Measurements from ENCODE around the gene SMAD2. TPM values are rescaled to one million over a fixed set of nuclear protein-coding genes. Genes with fewer than 3 reads are reported as not detected.

Gene SMAD2
- total and polyA plus RNA-seq, 9 of the 15 experiments (the other 6 are each of a cell fraction or from before 2014, with no cell fraction given), result 9.2 to 49.6 (median 33.7) TPM

DNA sequence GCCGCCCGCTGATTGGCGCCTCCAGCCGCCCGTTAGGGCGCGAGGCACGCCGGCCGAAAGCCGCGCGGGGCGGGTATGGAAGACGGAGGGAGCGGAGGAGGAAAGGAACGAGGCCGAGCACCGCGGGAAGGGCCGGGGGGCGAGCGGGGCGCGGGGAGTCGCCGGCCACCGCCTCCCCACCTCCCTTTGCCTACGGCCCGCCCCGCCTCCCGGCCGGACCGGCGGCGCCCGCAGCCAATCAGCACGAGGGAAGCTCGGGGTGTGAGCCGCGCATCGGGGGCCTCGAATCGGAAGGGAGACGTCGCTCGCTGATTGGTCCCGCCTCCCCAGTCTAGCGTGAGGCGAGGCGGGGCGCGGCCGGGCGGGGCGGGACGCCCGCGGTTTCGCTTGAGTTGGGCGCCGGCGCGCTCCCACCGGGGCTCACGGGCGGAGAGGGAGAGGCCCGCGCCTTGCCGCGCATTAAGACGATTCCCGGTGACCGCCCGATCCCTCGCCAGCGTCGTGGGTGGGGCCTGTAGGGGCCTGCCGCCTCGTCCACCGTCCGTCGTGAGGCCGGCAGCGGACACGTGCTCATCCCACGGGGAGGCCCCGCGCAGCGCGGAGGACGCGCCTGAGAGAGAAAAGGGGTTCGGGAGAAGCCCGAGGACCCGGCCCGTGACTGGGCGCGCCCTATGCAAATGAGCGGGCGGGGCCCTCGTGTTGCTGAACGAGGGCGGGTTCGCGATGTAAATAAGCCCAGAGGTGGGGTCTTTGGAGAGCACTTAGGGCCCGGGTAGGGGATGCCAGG is 665 bp upstream of the SMAD2 start (continued):
- no peak for TF ChIP-seq ZC3H4 (CRISPR knock-in tag; IDR thresholded peaks at IDR 0.05; ENCODE audit: borderline replicate concordance)
- TF ChIP-seq XRCC5 (IDR thresholded peaks at IDR 0.05; ENCODE audit: low read depth, low read length), result no peak; the same call in 1 of the 2 replicates
- TF ChIP-seq ZFP36 (IDR thresholded peaks at IDR 0.05; ENCODE audit: low read depth, low read length, partially characterized antibody), result no peak
- TF ChIP-seq RHOXF2B (CRISPR knock-in tag; conservative IDR thresholded peaks at IDR 0.05), result no peak
- TF ChIP-seq, protein P1, sequence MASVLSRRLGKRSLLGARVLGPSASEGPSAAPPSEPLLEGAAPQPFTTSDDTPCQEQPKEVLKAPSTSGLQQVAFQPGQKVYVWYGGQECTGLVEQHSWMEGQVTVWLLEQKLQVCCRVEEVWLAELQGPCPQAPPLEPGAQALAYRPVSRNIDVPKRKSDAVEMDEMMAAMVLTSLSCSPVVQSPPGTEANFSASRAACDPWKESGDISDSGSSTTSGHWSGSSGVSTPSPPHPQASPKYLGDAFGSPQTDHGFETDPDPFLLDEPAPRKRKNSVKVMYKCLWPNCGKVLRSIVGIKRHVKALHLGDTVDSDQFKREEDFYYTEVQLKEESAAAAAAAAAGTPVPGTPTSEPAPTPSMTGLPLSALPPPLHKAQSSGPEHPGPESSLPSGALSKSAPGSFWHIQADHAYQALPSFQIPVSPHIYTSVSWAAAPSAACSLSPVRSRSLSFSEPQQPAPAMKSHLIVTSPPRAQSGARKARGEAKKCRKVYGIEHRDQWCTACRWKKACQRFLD (CRISPR knock-in tag; IDR thresholded peaks at IDR 0.05), result peak; percentile 76
- 0 out of 2 replicates have a peak, but pooled peaks have one; percentile 37 for TF ChIP-seq DMBX1 (CRISPR knock-in tag; IDR thresholded peaks at IDR 0.05; ENCODE audit: borderline replicate concordance)
- TF ChIP-seq ZNF165 (CRISPR knock-in tag; IDR thresholded peaks at IDR 0.05; ENCODE audit: borderline replicate concordance), result no peak
- no peak for TF ChIP-seq TAL1 (IDR thresholded peaks at IDR 0.05)
- TF ChIP-seq SLC30A9 (CRISPR knock-in tag; IDR thresholded peaks at IDR 0.05), result no peak
- no peak for TF ChIP-seq POU5F1 (IDR thresholded peaks at IDR 0.05; ENCODE audit: borderline replicate concordance, low read depth, low read length, partially characterized antibody)
- TF ChIP-seq, protein P2, sequence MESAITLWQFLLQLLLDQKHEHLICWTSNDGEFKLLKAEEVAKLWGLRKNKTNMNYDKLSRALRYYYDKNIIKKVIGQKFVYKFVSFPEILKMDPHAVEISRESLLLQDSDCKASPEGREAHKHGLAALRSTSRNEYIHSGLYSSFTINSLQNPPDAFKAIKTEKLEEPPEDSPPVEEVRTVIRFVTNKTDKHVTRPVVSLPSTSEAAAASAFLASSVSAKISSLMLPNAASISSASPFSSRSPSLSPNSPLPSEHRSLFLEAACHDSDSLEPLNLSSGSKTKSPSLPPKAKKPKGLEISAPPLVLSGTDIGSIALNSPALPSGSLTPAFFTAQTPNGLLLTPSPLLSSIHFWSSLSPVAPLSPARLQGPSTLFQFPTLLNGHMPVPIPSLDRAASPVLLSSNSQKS (CRISPR knock-in tag; IDR thresholded peaks at IDR 0.05), result no peak
- TF ChIP-seq ZNF274 (IDR thresholded peaks at IDR 0.05; ENCODE audit: borderline replicate concordance, low read depth, low read length), result no peak
- TF ChIP-seq EHMT2 (IDR thresholded peaks at IDR 0.05), result no peak
- peak; percentile 37 for TF ChIP-seq GABPA (tag; conservative IDR thresholded peaks at IDR 0.05; ENCODE audit: low read depth)
- TF ChIP-seq KLF1 (tag; IDR thresholded peaks at IDR 0.05), result peak; percentile 69; the same call in 1 of the 2 replicates
- no peak for TF ChIP-seq ARHGAP35 (IDR thresholded peaks at IDR 0.05; ENCODE audit: partially characterized antibody)
- TF ChIP-seq RBM17 (IDR thresholded peaks at IDR 0.05; ENCODE audit: borderline replicate concordance, low read depth, low read length), result no peak
- TF ChIP-seq YY1 (IDR thresholded peaks at IDR 0.05; ENCODE audit: borderline replicate concordance in 1 of 3, control insufficient read depth in 1 of 3, extremely low read depth in 1 of 3, insufficient read depth in 3 of 3, insufficient read length in 1 of 3, insufficient replicate concordance in 2 of 3, low read depth in 1 of 3, low read length in 2 of 3), result no peak
- peak; percentile 51; the same call in 1 of the 2 replicates for TF ChIP-seq PHB (CRISPR knock-in tag; IDR thresholded peaks at IDR 0.05)
- no peak for TF ChIP-seq RUNX1 (IDR thresholded peaks at IDR 0.05; ENCODE audit: low read depth)
- TF ChIP-seq MBD2 (IDR thresholded peaks at IDR 0.05; ENCODE audit: borderline replicate concordance, low read depth), result peak; percentile 49; the same call in 1 of the 2 replicates
- TF ChIP-seq MCM3 (IDR thresholded peaks at IDR 0.05), result no peak
- TF ChIP-seq PTRF (tag; IDR thresholded peaks at IDR 0.05), result no peak
- no peak for TF ChIP-seq TAF9B (IDR thresholded peaks at IDR 0.05; ENCODE audit: partially characterized antibody)
- TF ChIP-seq, protein P3, sequence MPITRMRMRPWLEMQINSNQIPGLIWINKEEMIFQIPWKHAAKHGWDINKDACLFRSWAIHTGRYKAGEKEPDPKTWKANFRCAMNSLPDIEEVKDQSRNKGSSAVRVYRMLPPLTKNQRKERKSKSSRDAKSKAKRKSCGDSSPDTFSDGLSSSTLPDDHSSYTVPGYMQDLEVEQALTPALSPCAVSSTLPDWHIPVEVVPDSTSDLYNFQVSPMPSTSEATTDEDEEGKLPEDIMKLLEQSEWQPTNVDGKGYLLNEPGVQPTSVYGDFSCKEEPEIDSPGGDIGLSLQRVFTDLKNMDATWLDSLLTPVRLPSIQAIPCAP (CRISPR knock-in tag; IDR thresholded peaks at IDR 0.05; ENCODE audit: borderline replicate concordance), result peak; percentile 69; the same call in 1 of the 2 replicates
- TF ChIP-seq CBX1 (IDR thresholded peaks at IDR 0.05; ENCODE audit: low read depth), result 0 out of 2 replicates have a peak, but pooled peaks have one; percentile 33
